GM12872 (cell line): Measurements from ENCODE around the gene SPATA20.

ENCODE experiments used
- CTCF ChIP-seq: IDR thresholded peaks from 3 replicates; pipeline ENCODE4 v1.5.1; 2011; ENCODE audit warnings: low read depth, mild to moderate bottlenecking, low read length, moderate library complexity; ENCODE audit not compliant: insufficient read depth

The SPATA20 gene

GRCh38 chr17:50584116-50584515, 37.1 kb downstream of the SPATA20 start:
- no peak for TF ChIP-seq CTCF

GRCh38 chr17:50584749-50585148, 37.8 kb downstream of the SPATA20 start:
- TF ChIP-seq CTCF = no peak

GRCh38 chr17:50585346-50585745, 38.4 kb downstream of the SPATA20 start:
- TF ChIP-seq CTCF = no peak

GRCh38 chr17:50585891-50586290, 38.9 kb downstream of the SPATA20 start:
- no peak for TF ChIP-seq CTCF

- no peak for TF ChIP-seq CTCF
Observed at GRCh38 chr17:50586421-50587247, 39.7 kb downstream of the SPATA20 start.

GRCh38 chr17:50587571-50587970, 40.6 kb downstream of the SPATA20 start:
- no peak for TF ChIP-seq CTCF

- no peak for TF ChIP-seq CTCF
Observed at GRCh38 chr17:50588391-50589049, 41.5 kb downstream of the SPATA20 start.
